ENCODE results near the gene DGCR2.
"Not testable (repeated sequence)": the region's sequence is repeated elsewhere in the genome, so short reads cannot be mapped to it uniquely, and the experiment has no call there.

DGCR2 gene, protein sequence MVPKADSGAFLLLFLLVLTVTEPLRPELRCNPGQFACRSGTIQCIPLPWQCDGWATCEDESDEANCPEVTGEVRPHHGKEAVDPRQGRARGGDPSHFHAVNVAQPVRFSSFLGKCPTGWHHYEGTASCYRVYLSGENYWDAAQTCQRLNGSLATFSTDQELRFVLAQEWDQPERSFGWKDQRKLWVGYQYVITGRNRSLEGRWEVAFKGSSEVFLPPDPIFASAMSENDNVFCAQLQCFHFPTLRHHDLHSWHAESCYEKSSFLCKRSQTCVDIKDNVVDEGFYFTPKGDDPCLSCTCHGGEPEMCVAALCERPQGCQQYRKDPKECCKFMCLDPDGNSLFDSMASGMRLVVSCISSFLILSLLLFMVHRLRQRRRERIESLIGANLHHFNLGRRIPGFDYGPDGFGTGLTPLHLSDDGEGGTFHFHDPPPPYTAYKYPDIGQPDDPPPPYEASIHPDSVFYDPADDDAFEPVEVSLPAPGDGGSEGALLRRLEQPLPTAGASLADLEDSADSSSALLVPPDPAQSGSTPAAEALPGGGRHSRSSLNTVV

DNA sequence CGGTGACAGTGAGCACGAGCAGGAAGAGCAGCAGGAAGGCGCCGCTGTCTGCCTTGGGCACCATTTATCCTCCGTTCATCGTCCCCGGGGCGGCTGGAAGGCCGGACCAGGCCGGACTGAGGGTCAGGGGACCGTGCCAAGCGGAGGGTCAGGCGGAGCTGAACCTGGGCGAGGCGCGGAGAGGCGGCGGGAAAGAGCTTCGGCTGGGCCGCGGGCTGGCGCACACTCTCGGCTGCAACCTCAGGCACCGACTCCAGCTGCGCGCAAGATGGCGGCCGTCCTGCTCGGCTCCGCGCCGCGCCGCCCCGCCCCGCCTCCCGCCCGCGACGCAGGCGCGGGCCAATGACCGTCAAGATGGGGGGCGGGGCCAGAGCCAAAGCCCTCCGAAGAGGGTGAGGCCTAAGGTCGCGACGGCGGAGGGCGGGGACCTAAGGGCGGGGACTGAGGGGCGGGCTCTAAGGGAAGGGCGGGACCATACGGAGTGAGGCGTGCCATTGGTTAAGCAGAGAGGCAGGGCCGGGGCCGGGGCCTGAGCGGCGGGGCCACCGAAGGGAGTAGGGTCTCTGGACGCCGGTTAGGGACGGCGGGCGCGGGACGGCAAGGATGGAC, at the start of gene DGCR2:
Gene DGCR2 (minus strand): TSS at position 270 of the 609 bp plus-strand sequence. CDS start 206 bp downstream, at position 64.
- peak; percentile 99 for DNase-seq

DNA sequence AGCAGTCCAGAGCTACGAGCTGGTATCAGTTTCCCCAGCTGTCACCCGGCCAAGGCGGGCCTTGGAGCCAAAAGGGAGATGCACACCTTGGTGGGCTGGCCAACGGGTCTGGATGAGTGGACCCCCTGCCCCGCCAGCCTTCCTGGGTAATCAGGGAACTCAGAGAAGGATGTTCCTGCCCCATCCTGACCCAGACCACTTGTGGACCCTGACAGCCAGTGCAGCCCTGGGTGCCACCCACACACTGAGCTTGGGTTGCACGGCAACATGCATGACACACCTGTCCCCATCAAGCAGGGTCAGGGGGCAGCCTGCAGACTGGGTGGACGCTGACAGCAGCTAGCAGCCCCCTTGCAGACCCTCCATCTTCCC, 47.7 kb upstream of the DGCR2 start:
- DNase-seq, result no peak

DNA sequence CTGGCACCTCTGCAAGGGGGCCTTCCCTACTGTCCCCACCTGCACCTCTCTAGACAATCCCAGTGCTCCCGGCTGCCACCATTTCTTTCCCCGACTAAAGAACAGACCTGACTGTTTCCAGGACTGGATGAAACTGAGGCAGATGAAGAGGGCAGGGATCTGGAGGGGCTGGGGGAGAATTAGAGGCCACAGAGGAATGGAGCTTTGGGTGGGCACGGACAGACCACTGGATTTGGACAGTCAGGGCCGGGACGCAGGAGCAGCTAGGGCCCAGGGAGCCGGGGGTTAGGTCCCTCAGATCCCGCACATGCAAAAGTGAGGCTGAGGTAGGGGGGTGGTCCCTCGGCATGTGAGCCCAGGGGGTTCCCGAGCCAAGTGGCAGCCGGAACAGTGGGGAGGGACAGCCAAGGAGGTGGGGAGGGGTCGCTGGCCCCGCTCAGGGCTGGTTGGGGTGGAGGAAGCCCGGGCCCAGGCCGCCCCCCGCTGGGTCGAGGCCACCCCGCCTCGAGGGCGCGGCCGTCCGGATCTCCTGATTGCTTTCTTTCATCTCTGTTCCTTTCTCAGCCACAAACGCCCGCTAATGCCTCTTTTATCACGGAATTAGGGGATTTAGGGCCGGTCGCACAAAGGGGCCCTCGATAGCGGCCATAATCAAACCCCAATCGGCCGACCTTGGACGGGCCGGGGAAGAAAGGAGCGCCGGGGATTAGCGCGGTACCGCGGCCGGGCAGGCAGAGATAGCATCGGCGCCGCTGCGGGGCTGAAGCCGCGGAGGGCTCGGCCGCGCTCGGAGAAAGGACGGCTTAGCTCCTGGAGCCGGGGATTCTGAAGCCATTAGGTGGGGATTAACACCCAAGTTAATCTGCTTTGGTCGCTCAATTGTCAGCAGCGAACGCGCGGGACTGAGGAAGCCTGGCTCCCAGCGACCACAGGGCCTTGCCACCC, 47.1 kb upstream of the DGCR2 start:
- DNase-seq, result no peak

DNA sequence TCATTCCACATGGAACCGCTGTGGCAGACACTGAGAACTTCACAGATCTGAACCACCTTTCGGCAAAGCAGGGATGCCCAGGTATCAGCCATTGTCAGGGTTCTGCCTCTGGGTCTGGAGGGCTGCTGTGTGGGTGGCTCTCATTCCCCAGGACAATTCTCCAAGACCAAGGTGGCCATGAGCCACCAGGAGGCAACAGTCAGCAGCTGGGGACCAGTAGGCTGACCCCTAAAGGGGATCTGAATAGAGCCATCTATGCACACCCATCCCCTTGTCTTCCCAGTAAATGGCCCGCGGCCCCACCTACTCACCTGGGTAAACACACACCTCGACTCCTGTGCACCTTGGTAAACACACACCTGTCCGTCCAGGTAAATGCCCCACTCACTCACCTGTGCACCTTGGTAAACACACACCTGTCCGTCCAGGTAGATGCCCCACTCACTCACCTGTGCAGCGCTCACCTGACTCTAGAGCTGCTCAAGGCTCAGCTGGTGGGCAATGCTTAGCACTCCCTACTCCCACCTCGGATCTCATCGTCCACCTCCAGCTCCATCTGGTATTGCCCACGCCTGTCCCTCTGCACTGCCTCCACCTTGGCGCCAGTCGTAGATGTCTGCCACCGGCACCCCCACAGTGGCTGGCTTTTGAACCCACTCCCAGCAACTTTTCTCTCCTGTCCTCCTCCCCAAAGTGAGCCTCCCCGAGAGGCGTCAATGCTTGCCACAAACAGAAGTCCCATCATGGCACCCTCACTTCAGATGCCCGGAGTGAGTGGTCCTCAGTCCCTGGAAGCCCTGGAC, 46.1 kb upstream of the DGCR2 start:
- no peak for DNase-seq

DNA sequence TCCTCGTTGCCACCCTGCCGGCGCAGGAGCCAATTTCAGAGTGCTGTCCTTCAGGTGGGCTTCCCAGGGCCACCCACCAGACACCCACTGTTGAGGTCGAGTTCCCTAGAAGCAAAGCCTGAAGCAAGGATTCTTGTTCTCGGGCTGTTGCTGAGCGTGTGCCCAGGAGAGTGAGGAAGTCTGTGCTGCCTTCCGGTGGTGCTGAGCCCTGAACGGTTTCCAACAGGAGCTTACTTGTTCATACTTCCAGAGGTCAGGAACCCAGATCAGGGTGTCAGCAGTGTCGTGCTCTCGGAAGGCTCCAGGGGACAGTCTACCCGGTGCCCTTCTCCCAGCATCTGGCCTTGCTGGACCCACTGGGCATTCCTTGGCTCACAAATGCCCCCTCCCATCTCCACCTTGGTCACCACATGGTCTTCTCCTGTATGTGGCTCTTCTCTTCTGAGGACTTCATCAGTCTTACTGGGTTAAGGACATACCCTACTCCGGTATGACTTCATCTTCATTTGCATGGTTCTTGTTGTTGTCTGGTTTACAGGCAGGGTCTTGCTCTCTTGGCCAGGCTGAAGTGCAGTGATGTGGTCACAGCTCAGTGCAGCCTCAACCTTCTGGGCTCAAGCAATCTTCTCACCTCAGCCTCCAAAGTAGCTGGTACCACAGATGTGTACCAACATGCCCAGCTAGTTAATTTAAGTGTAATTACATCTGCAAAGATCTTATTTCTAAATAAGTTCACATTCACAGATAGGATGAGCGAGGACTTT, 45.1 kb upstream of the DGCR2 start:
- no peak for DNase-seq

DNA sequence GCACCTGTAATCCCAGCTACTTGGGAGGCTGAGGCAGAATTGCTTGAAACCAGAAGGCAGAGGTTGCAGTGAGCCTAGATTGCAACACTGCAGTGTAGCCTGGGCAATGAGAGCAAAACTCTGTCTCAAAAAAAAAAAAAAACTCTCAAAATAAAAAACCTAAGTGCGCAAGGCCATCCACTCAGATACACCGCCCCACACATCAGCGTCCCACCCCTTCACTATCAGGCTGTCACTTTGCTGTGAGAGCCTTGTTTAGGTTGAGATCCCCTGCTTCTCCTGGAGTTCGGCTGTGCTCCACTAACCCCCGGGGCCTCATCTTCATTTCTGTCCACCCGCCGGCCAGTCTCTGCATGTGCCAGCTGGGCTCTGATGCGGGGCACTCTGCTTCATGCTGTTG, 44.2 kb upstream of the DGCR2 start:
- DNase-seq, result no peak

DNA sequence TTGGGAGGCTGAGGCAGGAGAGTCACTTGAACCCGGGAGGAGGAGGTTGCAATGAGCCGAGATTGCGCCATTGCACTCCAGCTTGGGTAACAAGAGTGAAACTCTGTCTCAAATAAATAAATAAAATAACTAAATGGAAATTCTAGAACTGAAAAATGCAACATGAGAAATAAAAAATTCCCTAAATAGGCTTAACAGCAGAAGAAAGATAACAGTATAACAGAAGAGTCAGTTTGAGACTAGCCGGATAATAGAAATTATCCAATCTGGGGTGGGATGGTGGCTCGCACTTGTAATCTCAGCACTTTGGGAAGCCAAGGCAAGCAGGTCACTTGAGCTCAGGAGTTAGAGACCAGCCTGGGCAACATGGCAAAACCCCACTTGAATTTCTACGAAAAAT, 42.2 kb upstream of the DGCR2 start:
- no peak for DNase-seq

DNA sequence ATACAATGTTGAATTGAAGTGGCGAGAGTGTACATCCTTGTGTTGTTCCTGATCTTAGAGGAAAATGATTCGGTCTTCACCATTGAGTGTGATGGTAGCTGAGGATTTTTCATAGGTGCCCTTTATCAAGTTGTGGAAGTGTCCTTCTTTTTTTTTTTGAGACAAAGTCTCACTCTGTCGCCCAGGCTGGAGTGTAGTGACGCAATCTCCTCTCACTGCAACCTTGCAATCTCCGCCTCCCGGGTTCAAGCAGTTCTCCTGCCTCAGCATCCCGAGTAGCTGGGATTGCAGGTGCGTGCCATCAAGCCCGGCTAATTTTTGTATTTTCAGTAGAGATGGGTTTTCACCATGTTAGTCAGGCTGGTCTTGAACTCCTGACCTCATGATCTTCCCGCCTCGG, 36.4 kb upstream of the DGCR2 start:
- not testable (repeated sequence) for DNase-seq

DNA sequence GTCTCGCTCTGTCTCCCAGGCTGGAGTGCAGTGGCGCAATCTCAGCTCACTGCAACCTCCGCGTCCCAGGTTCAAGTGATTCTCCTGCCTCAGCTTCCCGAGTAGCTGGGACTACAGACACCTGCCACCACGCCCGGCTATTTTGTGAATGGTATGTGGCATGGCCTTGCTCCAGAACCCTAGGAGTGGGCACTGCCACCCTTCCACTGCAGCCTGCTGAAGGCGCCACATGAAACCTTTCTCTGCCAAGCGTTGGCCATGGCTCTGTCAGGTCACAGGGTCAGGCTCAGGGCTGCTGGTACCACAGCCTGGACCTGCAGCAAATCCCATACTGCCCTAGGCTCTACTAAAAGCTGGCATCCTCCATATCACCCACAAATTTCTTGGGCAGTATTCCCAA, 33.9 kb upstream of the DGCR2 start:
- DNase-seq, result not testable (repeated sequence)

DNA sequence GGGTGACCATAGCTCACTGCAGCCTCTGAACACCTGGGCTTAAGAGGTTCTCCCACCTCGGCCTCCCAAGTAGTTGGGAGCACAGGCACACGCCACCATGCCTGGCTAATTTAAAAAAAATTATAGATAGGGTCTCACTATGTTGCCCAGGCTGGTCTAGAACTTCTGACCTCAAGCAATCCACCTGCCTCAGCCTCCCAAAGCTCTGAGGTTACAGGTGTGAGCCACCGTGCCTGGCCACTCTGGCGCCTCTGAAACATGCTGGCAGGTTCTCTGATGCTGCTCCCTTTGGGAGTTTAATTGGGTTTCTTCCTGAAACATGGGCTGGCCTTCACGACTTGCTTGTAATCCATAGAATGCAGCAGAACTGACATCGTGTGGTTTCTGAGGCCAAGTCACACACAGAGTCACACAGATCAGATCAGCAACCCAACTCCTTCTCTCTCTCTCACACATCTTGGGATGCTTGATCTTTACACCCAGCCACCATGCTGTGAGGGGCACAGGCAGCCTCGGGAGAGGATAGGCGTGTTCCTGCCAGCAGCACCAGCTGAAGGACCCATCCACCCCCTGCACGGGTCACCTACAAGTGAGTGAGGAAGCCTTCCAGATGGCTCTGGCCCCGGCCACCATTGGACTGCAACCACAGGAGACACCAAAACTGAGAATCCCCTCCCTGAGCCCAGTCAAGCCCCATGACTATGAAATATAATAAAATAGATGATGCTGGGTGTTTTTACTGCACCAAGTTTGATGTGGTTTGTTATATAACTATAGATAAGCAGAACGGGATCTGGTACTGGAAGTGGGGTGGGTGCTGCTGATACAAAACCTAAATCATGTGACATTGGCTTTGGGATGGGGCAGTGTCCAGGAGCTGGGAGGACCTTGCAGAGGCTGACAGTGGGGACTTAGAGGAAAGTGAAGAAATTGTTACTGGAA, 31.0 kb upstream of the DGCR2 start:
- DNase-seq, result no peak

DNA sequence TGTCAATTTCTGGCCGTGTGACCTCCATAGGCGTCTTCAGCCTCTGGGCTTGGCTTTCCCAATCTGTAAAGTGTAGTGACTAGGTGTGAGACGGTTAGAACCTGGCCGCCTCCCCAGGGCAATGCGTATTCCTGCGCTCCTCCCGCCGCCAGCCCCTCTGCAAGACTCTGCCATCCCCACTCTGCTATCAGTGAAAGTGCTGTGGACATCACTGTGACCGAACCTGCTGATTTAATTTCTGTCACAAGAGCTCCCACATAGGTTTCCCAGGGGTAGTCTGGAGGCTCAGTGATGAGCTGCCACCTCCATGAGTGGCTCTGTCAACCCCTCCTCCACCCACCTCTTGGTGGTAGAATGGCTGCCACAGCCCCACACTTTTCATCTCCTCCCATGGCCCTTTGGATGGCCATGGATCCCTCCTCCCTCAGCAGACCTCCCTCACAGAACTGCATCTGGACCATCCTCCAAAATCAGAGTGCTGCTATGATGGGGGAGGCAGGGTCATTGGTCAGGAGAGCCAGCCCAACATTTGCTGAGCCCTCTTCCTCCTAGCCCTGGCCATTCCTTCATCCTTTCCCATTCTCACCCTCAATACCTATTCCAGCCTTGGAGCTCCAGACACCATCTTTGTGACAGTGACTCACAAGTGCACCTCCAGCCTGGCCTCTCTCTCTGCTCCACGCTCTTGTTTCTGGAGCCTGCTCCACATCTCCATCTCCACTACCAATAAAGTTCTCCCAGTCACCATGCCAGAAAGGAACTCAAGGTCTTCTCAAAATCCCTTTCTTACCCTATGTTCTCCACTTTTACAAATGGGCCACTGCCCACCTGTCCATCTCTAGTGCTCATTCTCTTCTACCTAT, 29.3 kb upstream of the DGCR2 start:
- no peak for DNase-seq

DNA sequence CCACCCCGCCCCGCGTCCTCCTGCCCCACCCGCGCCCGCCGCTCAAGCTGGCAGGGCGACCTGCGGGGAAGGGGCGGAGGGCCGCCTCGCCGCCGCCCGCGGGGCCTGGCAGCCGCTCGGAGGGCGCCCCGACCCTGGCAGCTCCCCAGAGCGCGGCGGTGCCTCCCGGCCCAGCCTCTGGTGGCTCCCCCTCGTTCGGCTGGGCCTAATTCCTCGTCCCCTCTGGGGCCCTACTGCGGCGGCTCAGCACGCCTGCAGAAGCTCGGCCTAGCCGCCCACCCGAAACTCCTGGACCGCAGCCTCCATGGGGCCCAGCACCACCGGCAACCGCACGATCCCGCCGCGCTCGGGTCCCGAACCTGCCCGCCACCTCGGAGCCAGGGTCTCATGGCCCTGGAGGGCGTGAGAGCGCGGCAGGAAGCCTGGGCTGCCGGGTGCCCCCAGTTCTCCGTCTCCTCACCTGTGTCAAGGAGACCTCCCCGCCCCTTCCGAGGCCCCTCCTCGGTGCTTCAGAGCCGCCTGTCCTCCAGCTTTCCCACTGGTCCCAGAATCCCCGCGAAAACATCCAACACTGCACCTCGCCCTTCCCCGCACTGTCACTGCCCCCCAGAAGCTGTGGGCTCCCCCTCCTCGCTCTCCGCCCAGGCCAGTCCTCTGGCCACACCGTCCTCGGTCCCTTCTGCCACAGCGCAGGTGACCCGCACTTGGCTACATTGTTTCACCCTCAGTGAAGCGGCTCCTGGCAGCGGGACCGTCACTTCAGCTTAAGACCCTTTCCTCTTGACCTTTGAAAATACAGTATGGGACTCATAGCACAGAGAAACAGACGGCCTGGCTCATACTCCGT, 28.5 kb upstream of the DGCR2 start:
- DNase-seq, result no peak

DNA sequence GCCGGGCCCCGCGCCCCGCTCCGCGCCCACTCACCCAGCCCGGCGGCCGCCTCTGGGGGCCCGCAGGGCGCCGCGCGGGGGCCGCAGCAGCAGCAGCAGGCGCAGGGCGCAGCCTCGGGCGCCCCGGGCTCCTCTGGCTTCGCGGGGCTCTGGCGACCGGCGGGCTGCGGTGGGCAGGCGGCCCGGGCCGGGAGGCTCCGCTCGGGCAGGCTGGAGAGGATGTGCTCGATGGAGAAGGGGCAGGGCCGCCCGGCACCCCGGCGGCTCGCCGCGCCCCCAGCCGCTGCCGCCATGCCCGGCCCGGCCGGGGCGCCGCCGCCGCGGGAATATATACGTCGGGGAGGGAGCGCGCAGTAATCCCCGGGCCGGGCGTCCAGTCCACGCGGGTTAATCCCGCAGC, 27.8 kb upstream of the DGCR2 start, which contains the start of gene GSC2:
Gene GSC2 (minus strand): TSS at position 302 of the 400 bp plus-strand sequence. CDS start 9 bp downstream, at position 293.
- DNase-seq, result no peak

DNA sequence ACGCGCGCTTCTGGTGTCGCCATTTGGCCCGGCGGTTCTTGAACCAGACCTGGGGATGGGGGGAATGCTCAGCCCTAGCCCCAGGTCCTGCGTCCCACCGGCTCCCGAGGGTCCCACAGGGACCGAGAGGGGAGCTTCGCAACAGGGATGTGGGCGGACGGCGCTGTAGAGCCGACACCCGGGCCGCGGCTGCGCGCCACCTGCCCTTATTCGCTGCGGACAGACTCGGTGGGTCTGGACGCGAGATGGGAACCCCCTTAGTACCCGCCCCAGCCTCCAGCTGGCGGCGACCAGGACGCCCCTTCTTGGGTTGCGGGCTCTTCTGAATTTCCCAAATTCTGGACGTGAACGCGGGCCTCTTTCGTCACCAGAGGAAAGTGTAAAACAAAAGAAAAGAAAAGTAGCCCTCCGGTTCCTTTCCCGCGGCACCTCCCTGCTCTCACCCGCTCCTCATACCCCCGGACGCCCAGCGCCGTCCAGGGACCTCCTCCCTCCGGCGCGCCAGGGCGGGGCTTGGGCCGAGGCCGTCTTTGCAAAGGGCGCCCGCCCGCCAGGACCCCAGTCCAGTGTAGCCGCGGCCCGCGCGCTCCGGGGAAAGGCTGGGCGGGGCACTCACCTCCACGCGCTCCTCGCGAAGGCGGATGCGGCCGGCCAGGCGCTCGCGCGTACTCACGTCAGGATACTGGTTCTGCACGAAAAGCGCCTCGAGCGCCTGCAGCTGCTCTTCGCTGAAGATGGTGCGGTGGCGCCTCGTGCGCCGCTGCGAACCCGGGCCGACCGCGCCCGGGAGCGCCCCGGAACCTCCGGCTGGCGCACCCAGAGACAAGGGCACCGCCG, 27.1 kb upstream of the DGCR2 start:
- peak; percentile 4 for DNase-seq

DNA sequence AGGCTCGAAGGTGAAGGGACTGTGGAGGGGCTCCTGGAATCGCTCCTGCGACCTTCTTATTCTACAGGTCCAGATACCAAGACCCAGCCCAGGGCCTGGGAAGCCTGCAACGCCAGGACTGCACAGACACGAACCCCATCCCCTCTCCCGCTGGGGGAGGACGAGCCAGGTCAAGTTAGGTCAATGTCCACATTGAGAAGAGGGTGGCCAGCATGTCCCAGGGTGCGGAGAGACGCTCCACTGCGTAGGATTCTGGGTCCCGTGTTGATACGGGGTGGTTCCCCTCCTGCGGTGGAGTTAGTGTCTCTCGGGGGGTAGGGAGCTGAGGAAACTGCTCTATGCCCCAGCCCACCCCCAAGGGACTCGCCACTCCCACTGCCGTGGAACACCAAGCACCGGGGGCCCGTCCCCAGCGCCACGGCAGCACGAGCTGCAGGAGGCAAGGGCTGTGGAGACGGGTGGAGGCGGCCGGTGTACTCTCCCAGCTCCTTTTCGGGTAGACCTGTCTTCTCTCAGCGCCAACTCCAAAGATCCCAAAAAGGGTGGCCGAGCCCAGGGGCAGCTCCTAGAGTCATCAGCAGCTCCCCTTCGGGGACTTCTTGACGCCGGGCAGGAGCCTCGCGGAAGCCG, 26.3 kb upstream of the DGCR2 start:
- no peak for DNase-seq

DNA sequence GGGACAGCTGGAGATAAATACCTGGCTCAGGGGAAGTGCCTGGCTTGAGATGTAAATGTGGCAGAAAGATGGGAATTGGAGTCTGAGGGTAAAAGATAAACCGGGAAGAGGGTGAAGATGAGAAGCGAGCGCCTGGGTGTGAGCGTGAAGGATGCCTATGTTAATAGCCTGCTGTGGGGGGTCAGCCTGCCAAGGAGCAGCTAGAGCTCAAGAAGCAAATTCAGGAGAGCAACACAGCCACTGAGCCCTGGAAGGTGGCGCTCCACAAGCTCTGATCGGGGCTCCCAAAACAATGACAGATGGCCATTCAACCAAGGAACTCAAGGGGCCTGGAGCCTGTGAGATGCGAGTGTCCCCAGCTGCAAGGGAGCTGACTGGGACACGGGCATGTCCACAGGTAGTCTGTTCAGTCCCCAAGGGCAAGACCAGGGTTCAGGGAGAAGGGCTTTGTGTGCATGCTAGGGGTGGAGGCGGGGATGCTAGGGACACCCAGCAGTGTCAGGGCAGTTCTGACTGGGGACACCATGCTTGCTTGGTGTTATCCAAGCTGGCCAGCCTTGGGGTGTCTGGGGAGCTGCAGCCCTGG, 25.1 kb upstream of the DGCR2 start:
- DNase-seq, result no peak

Data from suppressor macrophage treated with lipopolysaccharide for 4 hours (primary cell).